ENCODE measurements around the gene WASF3.

WASF3 gene

DNA sequence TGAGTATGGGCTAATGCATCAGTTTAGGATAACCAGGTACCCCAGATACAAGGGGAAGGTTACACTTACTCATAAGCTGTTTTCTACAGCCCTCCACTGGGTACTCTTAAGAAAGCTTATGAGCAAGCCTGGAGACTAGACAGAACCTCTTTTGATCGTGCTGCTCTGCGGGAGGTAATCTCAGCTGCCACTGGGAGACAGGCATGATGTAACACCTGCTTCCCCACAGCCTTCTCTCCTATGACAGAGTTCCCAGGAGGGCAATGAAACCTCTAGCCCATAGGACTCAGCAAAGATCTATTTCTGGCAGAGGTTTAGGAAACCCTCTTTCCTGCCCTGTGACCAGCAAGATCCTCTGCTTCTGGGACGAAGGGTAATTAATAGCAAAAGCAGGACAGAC, 65.6 kb downstream of the WASF3 start:
- H3K27me3 ChIP-seq (ENCODE audit: control insufficient read depth, low read length): no peaks in the 10 kb centered on the region
- H3K36me3 ChIP-seq (ENCODE audit: control insufficient read depth, low read length): no peaks in the 10 kb centered on the region
- no peaks in the 10 kb centered on the region for H3K79me2 ChIP-seq (ENCODE audit: control insufficient read depth, low read length)
- H3K4me3 ChIP-seq (ENCODE audit: low read length): no peak overlapping the region
- no peak overlapping the region for H3K4me2 ChIP-seq (ENCODE audit: low read length)
- H3K9me2 ChIP-seq (replicated peaks; ENCODE audit: control insufficient read depth, low read length): no peaks in the 10 kb centered on the region
- TF ChIP-seq EZH2phosphoT487 (IDR thresholded peaks at IDR 0.05; ENCODE audit: borderline replicate concordance, low read length): no peak
- TF ChIP-seq, protein P1, sequence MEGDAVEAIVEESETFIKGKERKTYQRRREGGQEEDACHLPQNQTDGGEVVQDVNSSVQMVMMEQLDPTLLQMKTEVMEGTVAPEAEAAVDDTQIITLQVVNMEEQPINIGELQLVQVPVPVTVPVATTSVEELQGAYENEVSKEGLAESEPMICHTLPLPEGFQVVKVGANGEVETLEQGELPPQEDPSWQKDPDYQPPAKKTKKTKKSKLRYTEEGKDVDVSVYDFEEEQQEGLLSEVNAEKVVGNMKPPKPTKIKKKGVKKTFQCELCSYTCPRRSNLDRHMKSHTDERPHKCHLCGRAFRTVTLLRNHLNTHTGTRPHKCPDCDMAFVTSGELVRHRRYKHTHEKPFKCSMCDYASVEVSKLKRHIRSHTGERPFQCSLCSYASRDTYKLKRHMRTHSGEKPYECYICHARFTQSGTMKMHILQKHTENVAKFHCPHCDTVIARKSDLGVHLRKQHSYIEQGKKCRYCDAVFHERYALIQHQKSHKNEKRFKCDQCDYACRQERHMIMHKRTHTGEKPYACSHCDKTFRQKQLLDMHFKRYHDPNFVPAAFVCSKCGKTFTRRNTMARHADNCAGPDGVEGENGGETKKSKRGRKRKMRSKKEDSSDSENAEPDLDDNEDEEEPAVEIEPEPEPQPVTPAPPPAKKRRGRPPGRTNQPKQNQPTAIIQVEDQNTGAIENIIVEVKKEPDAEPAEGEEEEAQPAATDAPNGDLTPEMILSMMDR (IDR thresholded peaks at IDR 0.05; ENCODE audit: low read depth, low read length, poor library complexity, severe bottlenecking): no peak
- no peaks in the 10 kb centered on the region for H3F3A ChIP-seq (ENCODE audit: control insufficient read depth, insufficient read depth)
- no peaks in the 10 kb centered on the region for H4K20me1 ChIP-seq (ENCODE audit: control insufficient read depth, insufficient read depth, low read depth, low read length)
- H3K27ac ChIP-seq (ENCODE audit: low read depth, low read length): no peak overlapping the region
- H3K9me3 ChIP-seq (ENCODE audit: control insufficient read depth, insufficient read depth, low read length): peaks cover 12% of the 10 kb centered on the region; the same call in 1 of the 2 replicates
- H3K4me1 ChIP-seq (ENCODE audit: control insufficient read depth, low read length): no peaks in the 10 kb centered on the region

DNA sequence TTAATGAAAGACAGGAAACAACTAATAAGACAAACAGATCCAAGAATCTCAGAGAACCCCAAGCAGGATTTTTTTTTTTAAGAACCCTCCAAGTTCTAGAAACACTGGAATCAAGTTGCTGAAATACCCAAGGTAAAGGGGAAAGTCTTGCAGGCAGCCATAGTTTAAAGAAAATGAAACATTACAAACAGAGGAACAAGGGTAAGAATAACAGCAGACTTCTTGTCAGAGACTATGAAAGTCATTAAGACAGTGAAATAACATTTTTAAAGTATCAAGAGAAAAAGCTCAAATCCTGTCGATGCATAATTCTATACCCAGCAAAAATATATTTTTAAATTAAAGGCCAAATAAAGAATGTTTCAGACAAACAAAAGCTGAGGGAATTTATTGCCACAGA, 67.1 kb downstream of the WASF3 start:
- no peaks in the 10 kb centered on the region for H3K79me2 ChIP-seq (ENCODE audit: control insufficient read depth, low read length)
- H3K27ac ChIP-seq (ENCODE audit: low read depth, low read length): no peak overlapping the region
- no peaks in the 10 kb centered on the region for H3K4me1 ChIP-seq (ENCODE audit: control insufficient read depth, low read length)
- H3K36me3 ChIP-seq (ENCODE audit: control insufficient read depth, low read length): no peaks in the 10 kb centered on the region
- H3K27me3 ChIP-seq (ENCODE audit: control insufficient read depth, low read length): no peaks in the 10 kb centered on the region
- TF ChIP-seq EZH2phosphoT487 (IDR thresholded peaks at IDR 0.05; ENCODE audit: borderline replicate concordance, low read length): no peak
- TF ChIP-seq, protein P1 (IDR thresholded peaks at IDR 0.05; ENCODE audit: low read depth, low read length, poor library complexity, severe bottlenecking): no peak
- no peak overlapping the region for H3K4me3 ChIP-seq (ENCODE audit: low read length)
- H3K9me2 ChIP-seq (replicated peaks; ENCODE audit: control insufficient read depth, low read length): no peaks in the 10 kb centered on the region
- H4K20me1 ChIP-seq (ENCODE audit: control insufficient read depth, insufficient read depth, low read depth, low read length): no peaks in the 10 kb centered on the region
- no peaks in the 10 kb centered on the region for H3F3A ChIP-seq (ENCODE audit: control insufficient read depth, insufficient read depth)
- H3K9me3 ChIP-seq (ENCODE audit: control insufficient read depth, insufficient read depth, low read length): peaks cover 12% of the 10 kb centered on the region; the same call in 1 of the 2 replicates
- no peak overlapping the region for H3K4me2 ChIP-seq (ENCODE audit: low read length)

GRCh38 chr13:26626271-26626670, 68.8 kb downstream of the WASF3 start:
- no peaks in the 10 kb centered on the region for H3K9me2 ChIP-seq (replicated peaks; ENCODE audit: control insufficient read depth, low read length)

More at GRCh38 chr13:26626271-26626670, 68.8 kb downstream of the WASF3 start:
- Histone ChIP-seq H4K20me1 (ENCODE audit: control insufficient read depth, insufficient read depth, low read depth, low read length) (no peaks in the 10 kb centered on the region), H3F3A (ENCODE audit: control insufficient read depth, insufficient read depth) (no peaks in the 10 kb centered on the region), H3K79me2 (ENCODE audit: control insufficient read depth, low read length) (no peaks in the 10 kb centered on the region), H3K4me1 (ENCODE audit: control insufficient read depth, low read length) (no peaks in the 10 kb centered on the region), H3K27ac (ENCODE audit: low read depth, low read length) (no peak overlapping the region), H3K9me3 (ENCODE audit: control insufficient read depth, insufficient read depth, low read length) (peaks cover 12% of the 10 kb centered on the region; the same call in 1 of the 2 replicates), H3K27me3 (ENCODE audit: control insufficient read depth, low read length) (no peaks in the 10 kb centered on the region), H3K4me2 (ENCODE audit: low read length) (no peak overlapping the region), H3K36me3 (ENCODE audit: control insufficient read depth, low read length) (no peaks in the 10 kb centered on the region), H3K4me3 (ENCODE audit: low read length) (no peak overlapping the region)
- TF ChIP-seq EZH2phosphoT487 (IDR thresholded peaks at IDR 0.05; ENCODE audit: borderline replicate concordance, low read length): no peak
- TF ChIP-seq, protein P1 (IDR thresholded peaks at IDR 0.05; ENCODE audit: low read depth, low read length, poor library complexity, severe bottlenecking): no peak
